GM18499 (cell line): ENCODE data around the gene OR2M5.

Experiments
- ATAC-seq: cut with Tn5 transposase; IDR thresholded peaks from one replicate; pipeline ENCODE4 v1.9.1; 2021; ENCODE audit warnings: moderate number of reproducible peaks; ENCODE audit not compliant: insufficient read depth, unreplicated experiment

OR2M5 gene

GRCh38 chr1:248144513-248145198, at the start of gene OR2M5:
OR2M5 (plus strand) TSS chr1:248145148; CDS start chr1:248145148, 0 bp downstream.
- no peak for ATAC-seq

DNA sequence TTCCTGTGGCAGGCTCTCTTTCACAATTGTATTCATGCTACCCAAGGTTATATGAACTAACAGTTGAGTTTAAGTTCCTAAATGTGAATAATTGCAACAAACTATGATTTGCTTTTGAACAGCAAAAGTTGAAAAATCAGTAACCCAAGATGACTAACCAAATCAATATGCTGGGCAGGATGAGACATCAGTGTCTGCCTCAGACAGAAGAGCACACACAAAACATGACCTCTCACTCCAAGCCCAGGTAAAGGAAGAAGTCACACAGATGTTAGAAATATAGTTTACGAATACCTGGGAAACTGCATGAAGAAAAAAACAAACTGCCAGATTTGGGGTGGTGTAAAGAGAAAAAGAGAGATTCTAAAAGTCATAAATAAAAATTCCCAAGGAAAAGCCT, 46.4 kb upstream of the OR2M5 start:
- no peak for ATAC-seq

GRCh38 chr1:248102847-248103246, 42.1 kb upstream of the OR2M5 start:
- ATAC-seq, result no peak

GRCh38 chr1:248111157-248111556, 33.8 kb upstream of the OR2M5 start:
- no peak for ATAC-seq

- ATAC-seq, result no peak
Measured at GRCh38 chr1:248114890-248115289, 30.1 kb upstream of the OR2M5 start.

DNA sequence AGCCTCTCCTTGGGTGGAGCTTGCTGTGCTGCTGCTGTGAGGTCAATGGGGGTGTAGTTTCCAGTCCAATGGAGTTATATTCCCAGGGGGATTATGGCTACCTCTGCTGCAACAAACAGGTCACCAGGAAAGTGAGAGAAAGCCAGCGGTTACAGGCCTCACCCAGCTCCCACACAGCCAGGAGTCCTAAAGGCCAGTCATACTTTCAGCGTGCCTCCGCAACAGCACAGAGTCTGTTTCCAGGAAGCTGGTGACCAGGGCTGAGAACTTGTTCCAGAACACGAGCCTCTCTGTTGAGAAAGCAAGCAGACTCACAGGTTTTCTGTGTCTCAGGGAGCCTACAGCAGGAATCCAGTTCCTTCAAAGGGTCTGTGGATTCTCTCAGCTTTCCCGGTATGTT, 17.3 kb upstream of the OR2M5 start:
- no peak for ATAC-seq

DNA sequence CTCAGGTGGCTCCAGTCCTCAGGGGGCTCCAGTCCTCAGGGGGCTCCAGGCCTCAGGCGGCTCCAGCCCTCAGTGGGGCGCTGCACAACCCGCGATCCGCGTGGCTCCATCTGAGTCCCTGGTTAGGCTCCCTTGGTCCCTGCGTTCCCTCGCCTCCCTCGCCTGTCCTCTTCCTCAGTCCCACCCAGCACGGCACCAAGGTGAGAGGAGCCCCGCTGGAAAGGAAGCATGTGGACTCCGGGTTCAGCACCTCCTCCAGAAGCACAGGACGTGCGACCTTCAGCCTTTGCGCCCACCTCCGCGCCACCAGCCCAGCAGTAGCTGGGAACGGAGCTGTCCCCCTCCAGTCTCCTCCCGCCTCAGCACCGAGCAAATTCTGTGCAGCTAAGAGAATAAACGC, 8.1 kb upstream of the OR2M5 start:
- ATAC-seq, result no peak

DNA sequence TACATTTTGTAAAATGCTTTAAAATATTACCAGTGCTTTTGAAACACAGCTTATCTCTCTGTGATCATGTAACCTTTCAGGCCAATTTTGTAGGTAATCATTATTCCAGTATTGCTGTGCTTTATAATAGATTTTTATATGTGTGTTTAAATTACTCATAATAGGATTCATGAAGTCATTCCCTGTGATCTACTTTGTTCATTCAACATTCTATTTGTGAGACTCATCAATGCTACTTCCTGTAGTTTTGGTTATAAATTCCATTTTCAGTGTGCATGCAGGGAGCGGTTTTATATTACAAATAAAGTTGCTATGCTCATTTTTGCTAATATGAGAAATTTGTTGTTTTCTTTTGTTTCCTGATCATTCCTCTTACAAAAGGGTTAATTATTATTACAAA, 4.1 kb upstream of the OR2M5 start:
- no peak for ATAC-seq

GRCh38 chr1:248143311-248143710, 1.6 kb upstream of the OR2M5 start:
- ATAC-seq, result no peak

DNA sequence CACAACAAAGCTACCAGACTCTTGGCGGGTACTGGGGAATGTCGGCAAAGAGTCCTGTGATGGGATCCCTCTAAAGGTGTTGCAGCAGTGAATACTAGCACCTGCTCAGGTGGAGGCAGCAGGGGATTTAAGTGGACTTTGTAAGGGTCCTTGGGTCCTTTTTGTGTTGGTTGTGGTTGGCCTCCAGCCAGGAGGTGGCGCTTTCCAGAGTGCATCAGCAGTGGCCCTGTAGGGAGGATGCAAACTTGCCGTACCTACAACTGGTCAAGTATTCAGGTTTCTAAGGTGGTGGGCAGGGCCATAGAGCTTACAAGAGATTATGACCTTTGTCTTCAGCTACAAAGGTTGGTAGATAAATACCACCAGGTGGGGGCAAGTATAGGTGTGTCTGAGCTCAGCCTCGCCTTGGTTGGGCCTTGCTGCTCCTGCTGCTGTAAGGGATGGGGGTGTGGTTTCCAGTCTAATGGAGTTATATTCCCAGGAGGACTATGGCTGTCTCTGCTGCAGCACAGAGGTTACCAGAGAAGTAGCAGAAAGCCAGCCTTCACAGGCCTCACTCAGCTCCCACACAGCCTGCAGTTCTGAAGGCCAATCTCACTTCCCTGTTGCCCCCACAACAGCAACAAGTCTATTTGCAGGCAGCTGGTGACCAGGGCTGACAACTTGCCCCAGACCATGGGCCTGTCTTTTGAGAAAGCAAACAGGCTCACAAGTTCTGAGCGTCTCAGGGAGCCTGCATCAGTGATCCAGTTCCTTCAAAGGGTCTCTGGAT, 7.3 kb downstream of the OR2M5 start:
- no peak for ATAC-seq

DNA sequence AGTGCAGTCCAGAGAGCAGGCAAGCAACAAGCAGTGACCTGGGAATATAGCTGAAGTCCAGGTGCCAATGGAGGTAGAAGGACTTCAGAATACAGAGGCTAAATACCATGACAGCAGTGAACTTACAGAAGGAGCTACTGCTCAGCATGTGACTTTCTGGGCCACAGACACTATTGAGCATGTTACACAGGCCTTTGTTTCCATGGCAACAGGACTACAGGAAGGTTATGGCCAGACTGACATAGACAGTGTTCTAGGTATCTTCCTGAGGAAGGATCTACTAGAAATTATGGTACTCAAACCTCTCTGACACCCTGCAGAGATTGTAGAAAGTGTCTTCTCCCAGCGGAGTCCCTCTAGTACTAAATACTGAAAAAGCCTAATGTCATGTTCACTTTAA, 11.0 kb downstream of the OR2M5 start:
- no peak for ATAC-seq

DNA sequence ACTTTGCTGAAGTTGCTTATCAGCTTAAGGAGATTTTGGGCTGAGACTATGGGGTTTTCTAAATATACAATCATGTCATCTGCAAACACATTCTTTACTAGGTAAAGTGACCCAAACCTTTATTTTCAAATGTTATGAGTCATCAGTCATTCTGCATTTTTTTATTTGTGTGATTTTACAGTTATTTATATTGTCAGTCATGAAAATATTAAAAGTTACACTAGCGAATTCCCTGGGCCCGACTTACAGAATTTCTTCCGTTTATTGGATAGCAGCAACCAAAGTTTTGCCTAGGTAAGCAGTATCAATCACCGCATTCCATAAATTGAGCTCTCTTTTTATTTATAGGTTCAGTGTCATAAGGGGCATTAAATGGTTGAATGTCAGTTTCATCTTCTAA, 13.8 kb downstream of the OR2M5 start:
- no peak for ATAC-seq

- no peak for ATAC-seq
Measured at GRCh38 chr1:248164031-248164430, 19.1 kb downstream of the OR2M5 start.

DNA sequence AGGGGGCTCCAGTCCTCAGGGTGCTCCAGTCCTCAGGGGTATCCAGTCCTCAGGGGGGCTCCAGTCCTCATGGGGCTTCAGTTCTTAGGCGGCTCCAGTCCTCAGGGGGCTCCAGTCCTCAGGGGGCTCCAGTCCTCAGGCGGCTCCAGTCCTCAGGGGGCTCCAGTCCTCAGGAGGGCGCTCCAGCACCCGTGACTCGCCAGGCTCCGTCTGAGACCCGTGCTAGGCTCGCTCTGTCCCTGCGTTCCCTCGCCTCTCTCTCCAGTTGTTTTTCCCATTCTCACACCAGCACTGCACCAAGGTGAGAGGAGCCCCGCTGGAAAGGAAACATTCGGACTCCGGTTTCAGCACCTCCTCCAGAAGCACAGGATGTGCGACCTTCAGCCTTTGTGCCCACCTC, 20.2 kb downstream of the OR2M5 start:
- ATAC-seq, result no peak

GRCh38 chr1:248174521-248174920, 29.6 kb downstream of the OR2M5 start, which contains the start of gene OR2M2:
OR2M2 (plus strand) TSS chr1:248174821; CDS start chr1:248179986, 5,165 bp downstream.
- ATAC-seq, result no peak

DNA sequence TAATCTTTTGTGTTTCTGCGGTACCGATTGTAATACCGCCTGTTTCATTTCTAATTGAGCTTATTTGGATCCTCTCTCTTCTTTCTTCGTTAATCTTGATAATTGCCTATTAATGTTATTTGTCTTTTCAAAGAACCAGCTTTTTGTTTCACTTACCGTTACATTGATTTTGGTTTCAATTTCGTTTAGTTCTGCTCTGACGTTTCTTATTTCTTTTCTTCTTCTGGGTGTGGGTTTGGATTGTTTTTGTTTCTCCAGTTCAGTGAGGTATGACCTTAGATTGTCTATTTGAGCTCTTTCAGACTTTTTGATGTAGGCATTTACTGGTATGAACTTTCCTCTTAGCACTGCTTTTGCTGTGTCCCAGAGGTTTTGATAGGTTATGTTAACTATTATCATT, 39.0 kb downstream of the OR2M5 start:
- ATAC-seq, result no peak

DNA sequence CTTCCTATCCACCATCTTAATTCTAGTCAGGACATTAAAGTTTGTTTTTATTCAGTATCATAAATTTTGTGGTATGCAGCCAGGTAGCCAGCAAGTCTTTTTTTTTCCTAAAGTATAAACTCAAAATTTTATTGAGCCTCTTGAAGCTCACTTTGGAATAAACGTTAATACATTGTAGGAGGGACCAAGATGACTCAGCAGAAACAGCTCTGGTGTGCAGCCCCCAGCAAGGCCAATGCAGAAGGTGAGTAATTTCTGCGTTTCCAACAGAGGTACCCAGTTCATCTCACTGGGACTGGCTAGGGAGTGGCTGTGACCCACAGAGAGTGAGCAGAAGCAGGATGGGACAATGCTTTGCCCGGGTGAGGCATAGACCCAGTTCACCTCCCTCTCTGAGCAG, 42.4 kb downstream of the OR2M5 start:
- ATAC-seq, result no peak

GRCh38 chr1:248189026-248189425, 44.1 kb downstream of the OR2M5 start:
- ATAC-seq, result no peak

DNA sequence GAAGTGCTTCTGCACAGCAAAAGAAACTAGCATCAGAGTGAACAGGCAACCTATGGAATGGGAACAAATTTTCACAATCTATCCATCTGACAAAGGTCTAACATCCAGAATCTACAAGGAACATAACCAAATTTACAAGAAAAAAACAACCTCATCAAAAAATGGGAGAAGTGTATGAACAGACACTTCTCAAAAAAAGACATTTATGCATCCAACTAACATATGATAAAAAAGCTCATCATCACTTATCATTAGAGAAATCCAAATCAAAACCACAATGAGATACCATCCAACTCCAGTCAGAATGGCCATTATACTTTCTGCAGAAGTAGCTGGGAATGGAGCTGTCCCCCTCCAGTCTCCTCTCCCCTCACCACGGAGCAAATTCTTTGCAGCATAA, 49.2 kb downstream of the OR2M5 start:
- ATAC-seq, result no peak
